Measurements from ENCODE around the gene CFP.
A peak's percentile ranks its signal among the peaks of the same experiment; 100 is the strongest.

The CFP gene

GRCh38 chrX:47658684-47659420 lies 29.1 kb upstream of the CFP start, which contains the start of gene UXT:
Gene UXT (minus strand): TSS chrX:47659180. CDS start chrX:47658927, 253 bp downstream.
- peak within 1 kb of the TSS; percentile 85 for H3K27ac ChIP-seq
- no peak for TF ChIP-seq CTCF (conservative IDR thresholded peaks at IDR 0.05)
- TF ChIP-seq ZFX (IDR thresholded peaks at IDR 0.05): peak; percentile 46

- TF ChIP-seq CTCF (conservative IDR thresholded peaks at IDR 0.05) (no peak), ZFX (IDR thresholded peaks at IDR 0.05) (no peak)
- H3K27ac ChIP-seq: peak overlapping the region; percentile 85
These were observed 28.6 kb upstream of the CFP start for GRCh38 chrX:47658301-47658683.

GRCh38 chrX:47651043-47651905 lies 21.5 kb upstream of the CFP start:
- H3K27ac ChIP-seq: peak overlapping the region; percentile 87
- TF ChIP-seq CTCF (conservative IDR thresholded peaks at IDR 0.05) (no peak), ZFX (IDR thresholded peaks at IDR 0.05) (no peak)

- TF ChIP-seq CTCF (conservative IDR thresholded peaks at IDR 0.05) (no peak), ZFX (IDR thresholded peaks at IDR 0.05) (peak; percentile 40; the same call in 1 of the 2 replicates)
- peak within 1 kb of the TSS; percentile 87 for H3K27ac ChIP-seq
These were observed 20.7 kb upstream of the CFP start, which contains the start of gene ELK1 for GRCh38 chrX:47650164-47651042. Gene ELK1 (minus strand): TSS chrX:47650563. CDS start chrX:47641441, 9,122 bp downstream.

- TF ChIP-seq ZFX (IDR thresholded peaks at IDR 0.05) (no peak), CTCF (conservative IDR thresholded peaks at IDR 0.05) (no peak)
- peak overlapping the region; percentile 87 for H3K27ac ChIP-seq
These were observed 20.0 kb upstream of the CFP start for GRCh38 chrX:47649781-47650163.

- no peak for TF ChIP-seq CTCF (conservative IDR thresholded peaks at IDR 0.05)
- no peak for TF ChIP-seq ZFX (IDR thresholded peaks at IDR 0.05)
- H3K27ac ChIP-seq: peak overlapping the region; percentile 87; the same call in 1 of the 2 replicates
These were observed 19.5 kb upstream of the CFP start for GRCh38 chrX:47649271-47649670.

Data from C4-2B (cell line).